HG03095 (cell line): ENCODE data around the gene MYO3B.
"Not testable (repeated sequence)": the region's sequence is repeated elsewhere in the genome, so short reads cannot be mapped to it uniquely, and the experiment has no call there.

Source experiments
- ATAC-seq: cut with Tn5 transposase; IDR thresholded peaks from one replicate; pipeline ENCODE4 v1.9.1; 2021; ENCODE audit warnings: moderate library complexity; ENCODE audit not compliant: unreplicated experiment

Gene MYO3B

DNA sequence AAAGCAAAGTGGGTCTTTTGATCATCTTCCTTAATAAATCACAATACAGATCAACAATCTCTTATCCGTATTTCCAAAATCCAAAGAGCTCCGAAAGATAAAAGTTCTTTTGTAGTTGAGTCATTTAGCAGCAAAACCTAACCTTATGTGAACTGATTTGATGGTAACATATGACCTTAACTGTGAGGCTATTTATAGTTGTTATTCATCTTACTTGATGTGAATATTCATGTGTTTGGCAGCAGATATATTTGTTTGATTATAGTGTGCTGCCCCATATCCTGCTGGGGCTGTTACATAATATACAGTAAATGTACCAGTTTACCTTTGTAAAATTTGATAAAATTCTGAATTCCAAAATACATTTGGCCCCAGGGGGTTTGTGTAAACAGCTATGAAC, 158.5 kb downstream of the MYO3B start:
- no peak for ATAC-seq

GRCh38 chr2:170336916-170337315, 159.0 kb downstream of the MYO3B start:
- no peak for ATAC-seq

DNA sequence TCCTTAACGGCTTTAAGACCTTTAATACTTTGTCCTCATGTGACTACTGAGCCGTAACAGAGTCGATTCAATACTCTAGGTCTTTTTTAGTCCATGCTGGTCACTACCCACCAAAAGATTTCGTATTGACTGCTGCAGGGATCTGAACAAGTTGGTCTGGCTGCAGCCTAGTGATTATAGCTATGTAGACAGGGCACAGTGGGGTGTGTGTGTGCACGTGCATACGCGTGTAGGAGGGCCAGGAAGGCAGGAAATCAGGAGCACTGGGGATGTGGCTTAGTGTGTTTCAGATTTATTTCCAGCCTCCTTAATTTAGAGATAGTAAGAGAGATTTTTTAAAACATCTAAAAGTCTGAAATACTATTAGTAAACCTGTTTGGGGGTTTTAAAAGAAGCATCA, 161.4 kb downstream of the MYO3B start:
- no peak for ATAC-seq

DNA sequence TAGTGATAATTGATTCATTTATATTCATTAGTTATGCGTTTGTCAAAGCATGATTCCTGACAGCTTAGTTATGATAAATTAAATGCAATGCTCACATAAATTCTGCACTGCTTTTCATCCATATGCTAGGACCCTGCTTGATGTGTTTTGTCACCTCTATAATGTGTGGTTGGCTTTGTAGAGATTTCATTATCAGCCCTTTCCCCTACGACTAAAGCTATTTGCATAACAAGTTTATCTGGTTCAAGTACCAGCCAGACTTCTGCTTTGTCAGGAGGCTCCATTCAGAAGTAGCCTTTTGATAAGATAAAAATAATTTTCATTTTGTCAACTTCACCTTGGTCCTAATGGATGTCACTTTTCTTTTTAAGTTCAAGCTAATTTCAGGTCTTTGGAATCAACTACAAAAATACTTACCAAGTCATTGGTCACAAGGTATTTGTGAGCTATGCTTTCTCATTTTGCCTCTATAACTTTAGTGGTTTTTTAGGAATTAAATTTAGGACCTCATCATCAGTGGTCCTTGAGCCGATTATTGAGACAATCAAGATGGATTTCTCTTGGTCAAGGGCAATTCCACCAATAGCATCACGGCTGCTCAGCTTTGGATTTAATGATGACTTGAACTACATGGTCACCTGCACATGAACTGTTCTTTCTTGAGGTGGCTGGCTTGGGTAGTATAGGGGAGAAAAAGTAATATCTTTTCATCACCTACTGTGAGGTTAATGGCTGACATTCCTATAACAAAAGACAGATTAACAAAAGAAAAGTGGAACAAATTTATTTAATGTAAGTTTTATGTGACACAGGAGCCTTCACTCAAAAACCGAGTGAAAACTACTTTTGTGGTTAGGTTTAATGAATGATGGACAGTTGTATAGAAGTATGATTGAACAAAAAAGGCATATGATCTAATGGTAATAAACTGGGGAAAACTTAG, 162.1 kb downstream of the MYO3B start:
- no peak for ATAC-seq

- ATAC-seq, result no peak
Measured at GRCh38 chr2:170340693-170341068, 162.7 kb downstream of the MYO3B start.

GRCh38 chr2:170341684-170342623, 164.0 kb downstream of the MYO3B start:
- ATAC-seq, result no peak

- ATAC-seq, result no peak
Measured at GRCh38 chr2:170344663-170345346, 166.9 kb downstream of the MYO3B start.

GRCh38 chr2:170345607-170346006, 167.7 kb downstream of the MYO3B start:
- no peak for ATAC-seq

GRCh38 chr2:170349269-170349668, 171.3 kb downstream of the MYO3B start:
- not testable (repeated sequence) for ATAC-seq

DNA sequence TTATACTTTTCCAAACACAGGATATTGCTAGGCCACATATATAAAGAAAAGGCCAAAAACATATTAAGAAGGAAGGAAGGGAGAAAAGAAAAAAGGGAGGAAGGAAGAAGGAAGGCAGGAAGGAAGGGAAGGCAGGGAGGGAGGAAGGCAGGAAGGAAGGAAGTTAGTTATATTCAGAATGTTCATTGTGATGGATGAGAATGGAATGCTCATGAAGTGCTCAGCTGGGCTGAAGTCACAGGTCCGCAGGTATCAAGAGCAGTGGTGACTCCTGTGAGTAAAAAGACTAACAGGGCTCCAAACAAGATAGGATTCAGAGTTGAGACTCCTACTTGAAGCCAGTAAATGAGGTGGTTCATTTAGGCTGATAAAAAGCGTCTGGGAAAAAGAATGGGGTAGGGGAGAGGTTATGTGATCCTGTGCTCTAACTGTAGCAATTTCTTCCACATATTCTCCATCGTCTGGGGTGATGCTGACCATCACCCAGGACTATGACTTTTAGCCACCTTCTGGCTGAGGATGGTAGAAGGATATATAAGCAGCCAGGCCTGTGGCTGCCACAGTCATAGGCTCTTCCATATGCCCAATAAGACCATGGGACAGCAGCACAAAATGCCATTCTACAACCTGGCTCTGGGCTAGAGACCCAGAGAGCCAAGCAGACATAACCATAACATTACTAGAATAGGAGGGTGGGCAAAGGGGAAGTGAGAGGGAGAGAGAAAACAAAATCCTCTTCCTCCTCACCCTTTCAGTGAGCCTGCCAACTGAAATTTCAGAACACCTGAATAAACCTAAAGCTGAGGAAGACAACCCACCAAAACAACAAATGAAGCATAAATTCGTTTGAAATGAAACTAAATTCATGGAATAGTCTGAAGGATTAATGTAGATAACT, 173.2 kb downstream of the MYO3B start:
- no peak for ATAC-seq

GRCh38 chr2:170353723-170354122, 175.8 kb downstream of the MYO3B start:
- ATAC-seq, result no peak

DNA sequence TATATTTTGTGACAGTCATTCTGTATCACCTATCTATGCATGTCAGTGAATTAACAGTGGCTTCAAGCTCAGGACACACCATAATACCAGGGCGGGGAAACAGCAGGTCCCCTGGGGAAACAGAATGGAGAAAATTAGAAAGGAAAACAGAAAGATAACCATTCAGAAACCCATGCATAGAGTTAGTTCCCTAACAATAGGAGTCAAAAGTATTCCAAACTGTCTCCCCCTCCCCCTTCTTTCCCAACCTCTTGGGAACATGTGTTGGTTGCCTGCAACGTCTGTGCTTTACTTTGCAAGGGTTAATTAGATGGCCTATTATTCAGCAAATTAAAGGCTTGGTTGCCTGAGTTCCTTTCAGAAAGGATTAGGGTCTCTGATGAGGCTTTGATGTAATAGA, 176.4 kb downstream of the MYO3B start:
- no peak for ATAC-seq

DNA sequence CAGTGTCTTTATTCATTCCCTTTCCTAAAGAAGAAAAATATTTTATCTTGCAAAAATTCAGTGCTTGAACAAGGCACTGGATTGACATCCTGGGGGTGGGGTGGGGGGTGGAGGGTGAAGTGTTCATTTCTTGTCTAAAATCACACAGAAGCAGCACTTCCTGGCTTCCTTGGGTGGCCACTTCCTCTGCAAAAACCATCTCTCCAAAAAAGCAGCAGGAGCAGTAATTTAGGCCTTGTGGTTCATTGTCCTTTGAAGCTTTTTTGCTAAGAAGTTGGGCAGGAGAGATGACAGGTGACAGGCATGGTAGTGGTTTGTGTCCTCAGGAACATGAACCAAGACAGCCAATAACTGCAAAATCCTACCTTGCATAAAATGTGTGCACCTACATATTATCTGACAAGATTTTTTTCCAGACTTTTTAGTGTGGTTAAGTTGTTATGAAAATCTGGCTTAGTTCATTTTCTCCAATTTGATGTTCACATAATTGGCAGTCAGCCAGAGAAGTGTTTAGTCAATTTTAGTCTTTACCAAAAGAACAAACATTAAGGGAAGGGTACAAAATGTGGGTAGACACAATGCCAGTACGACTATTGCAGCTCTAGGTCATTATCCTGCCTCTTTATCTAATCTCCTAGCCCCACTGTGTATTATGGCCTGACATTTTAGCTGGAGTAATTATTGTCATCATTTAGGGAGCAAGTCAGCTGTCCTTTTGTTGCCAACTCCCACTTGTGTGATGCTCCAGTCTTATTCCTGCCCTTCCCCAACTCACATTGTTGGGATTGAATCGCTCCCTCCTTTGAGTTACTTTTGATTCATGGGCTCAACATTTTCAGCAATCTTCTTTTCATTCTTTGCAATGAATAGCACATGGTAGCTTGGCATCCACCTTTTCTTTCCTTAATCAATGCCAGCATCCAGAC, 177.2 kb downstream of the MYO3B start:
- no peak for ATAC-seq

DNA sequence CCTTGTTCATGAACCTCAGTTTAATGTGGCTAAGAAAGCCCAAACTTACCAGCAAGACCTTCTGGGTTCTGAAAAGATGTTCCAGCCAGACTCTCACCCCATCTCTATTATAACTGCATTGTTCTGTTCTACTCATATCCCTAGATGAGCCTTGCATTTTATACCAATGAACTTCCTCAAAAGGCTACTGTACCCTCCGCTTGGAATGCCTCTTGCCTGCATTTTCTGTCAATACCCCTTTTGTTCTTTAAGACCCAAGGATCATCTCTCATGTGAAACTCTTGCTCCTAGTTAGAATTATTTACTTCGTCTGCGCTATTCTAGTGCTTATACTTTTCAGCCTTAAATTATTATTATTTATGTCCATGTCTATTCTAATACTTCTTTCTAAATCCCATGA, 181.5 kb downstream of the MYO3B start:
- no peak for ATAC-seq

DNA sequence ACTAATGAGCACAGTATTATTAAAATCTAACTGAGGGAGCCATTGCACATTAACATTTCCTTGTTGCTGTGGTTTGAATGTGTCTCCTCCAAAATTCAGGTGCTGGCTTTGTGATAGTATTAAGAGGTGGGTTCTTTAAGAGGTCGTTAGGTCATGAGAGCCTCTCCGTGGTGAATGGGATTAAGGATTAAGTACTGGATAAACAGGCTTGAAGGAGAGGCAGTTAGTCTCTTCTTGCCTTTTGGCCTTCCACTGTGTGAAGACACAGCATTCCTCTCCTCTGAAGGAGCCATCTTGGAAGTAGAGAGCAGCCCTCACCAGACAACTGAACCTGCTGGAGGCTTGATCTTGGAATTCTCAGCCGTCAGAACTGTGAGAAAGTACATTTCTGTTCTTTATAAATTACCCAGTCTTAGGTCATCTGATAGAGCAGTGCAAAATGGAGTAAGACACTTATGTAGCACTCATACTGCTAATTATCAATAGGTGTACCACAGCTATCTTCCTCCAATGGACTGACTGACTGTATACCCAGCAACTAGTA, 182.7 kb downstream of the MYO3B start:
- ATAC-seq, result no peak

DNA sequence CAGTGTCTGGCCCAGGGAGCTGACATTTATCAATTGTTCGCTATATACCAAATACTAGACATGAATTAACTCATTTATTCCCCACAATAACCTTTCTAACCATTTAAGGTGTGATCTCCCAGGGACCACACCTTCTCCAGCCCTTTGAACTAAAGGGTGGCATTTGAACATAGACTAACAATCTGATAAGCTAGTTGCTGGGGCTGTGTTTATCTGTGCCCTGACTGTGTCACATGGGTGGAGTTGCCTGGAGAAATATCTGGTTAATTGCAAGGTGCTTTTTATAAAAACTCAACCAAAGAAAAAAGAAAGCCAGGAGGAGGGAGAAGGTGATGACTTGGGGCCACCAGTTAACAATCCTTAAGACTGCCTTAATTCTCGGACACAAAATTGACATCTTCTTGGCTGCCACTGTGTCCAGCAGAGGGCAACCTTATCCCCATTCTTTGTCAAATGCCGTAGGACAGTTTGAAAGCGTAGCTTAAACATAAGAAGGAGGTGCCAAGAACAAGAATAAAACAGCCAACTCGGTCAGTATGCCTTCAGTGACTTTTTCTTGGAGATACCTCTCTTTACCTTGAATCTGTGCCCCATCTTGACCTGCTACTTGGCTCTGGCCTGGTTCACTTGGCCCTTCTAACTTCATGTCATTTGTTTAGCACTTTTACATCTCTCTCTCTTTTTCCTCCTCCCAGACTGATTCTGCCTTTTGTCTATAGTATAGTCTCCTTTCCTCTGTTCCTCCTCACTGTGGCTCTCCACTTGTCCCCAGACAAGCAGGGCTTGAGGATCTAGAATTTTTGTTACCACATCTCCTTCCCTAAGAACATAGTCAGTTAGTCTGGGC, 183.4 kb downstream of the MYO3B start:
- no peak for ATAC-seq

DNA sequence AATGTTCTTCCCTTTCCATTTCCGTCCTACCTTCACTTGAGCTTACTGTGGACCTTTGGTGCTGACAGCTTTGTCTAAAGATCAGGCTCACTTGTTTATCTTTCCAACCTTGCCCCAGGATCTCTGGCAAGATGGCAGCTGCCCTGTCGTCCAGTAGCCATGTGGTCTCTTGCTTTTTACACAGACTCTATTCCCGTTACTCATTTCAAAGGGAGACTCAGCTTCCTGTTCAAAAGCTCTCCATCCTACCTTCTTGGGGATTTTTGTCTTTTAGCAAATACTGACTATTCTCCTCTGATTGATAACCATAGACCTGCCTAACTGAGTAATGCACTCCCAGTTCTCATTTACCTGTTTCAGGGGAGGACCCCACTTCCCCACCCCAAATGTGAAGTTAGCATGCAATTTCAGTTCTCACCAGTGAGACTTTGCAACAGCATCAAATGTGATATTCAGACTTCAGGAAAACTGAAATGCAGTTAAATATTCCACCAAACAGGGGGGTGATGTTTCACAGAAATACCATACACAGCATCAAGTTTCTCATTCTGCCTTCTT, 184.4 kb downstream of the MYO3B start:
- no peak for ATAC-seq
